ENCODE results near the gene PDE3A. TPM values are rescaled to one million over a fixed set of nuclear protein-coding genes. Genes with fewer than 3 reads are reported as not detected.

The PDE3A gene
- total RNA-seq, 3 donors from 2014 or later: 7.0 to 11.5 (median 9.4) TPM

DNA sequence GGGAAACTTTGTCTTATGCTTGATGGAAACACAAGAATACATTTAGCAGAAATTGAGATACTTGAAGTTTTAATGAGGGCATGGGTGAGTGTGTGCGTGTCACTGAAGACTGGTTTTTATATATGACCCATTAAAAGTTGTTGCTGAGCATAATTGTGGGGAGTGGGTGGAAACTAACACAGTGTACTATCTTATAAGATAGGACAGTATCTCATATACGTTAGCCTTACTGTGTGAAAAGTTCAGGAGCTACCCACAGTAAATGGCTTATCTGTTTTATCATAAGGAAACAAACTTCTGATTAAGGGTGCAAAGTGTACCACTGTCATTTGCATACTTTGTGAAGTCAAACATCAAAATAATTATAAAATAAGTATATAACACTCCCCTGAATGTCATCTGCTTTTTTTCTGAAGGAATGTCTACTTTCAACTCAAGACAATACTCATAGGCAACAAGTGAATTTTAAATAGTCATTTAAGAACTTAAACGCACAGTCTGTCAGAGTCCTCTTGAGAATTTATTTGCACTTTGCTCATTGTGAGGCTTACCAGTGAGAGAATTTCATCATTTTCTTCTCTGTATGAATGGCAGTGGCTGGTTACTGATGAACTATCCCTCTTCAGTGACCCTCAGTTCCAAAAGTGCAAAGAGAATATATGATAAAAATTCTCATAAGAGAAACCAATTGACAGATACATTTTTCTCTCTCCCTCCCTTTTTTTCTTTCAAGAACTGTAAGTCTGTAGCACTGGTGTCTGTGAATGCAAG is 4.2 kb downstream of the PDE3A start:
- Histone ChIP-seq H3K4me1 (no peaks in the 10 kb centered on the region), H3K27me3 (peaks cover 0 to 20% of the 10 kb centered on the region in 2 donors), H3K4me3 (no peak overlapping the region), H3K36me3 (no peaks in the 10 kb centered on the region), H3K9me3 (no peaks in the 10 kb centered on the region), H3K27ac (no peak overlapping the region)
- intact Hi-C loops (cut with DNase I; ENCODE audit: low total_unique reads): no loop called here
- no peak for DNase-seq (ENCODE audit: low spot score in 2 of 2)
- TF ChIP-seq, protein P1, sequence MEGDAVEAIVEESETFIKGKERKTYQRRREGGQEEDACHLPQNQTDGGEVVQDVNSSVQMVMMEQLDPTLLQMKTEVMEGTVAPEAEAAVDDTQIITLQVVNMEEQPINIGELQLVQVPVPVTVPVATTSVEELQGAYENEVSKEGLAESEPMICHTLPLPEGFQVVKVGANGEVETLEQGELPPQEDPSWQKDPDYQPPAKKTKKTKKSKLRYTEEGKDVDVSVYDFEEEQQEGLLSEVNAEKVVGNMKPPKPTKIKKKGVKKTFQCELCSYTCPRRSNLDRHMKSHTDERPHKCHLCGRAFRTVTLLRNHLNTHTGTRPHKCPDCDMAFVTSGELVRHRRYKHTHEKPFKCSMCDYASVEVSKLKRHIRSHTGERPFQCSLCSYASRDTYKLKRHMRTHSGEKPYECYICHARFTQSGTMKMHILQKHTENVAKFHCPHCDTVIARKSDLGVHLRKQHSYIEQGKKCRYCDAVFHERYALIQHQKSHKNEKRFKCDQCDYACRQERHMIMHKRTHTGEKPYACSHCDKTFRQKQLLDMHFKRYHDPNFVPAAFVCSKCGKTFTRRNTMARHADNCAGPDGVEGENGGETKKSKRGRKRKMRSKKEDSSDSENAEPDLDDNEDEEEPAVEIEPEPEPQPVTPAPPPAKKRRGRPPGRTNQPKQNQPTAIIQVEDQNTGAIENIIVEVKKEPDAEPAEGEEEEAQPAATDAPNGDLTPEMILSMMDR (IDR thresholded peaks at IDR 0.05): no peak
- TF ChIP-seq POLR2A (IDR thresholded peaks at IDR 0.05) (no peak), POLR2AphosphoS5 (IDR thresholded peaks at IDR 0.05) (no peak)

DNA sequence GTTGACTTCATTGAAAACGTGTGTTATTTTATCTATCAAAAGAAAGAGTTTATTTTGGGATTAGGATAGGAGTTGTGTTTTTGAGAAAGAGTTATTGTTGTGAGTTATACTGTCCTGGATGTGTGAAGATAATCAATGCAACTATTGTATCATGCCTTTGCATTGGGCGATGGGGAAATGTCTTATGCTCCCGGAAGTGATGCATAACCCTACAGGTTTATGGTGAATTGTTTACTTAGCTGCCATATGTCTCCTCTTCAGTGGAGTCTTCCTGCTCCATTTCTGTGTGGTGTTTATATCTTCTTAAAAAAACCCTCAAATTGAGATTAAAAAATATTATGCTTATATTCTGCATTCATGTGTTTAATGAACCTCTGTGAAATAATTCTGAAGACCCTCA is 6.5 kb downstream of the PDE3A start:
- intact Hi-C loops (cut with DNase I; ENCODE audit: low total_unique reads): no loop called here
- no peak for DNase-seq (ENCODE audit: low spot score in 2 of 2)
- no peaks in the 10 kb centered on the region for H3K9me3 ChIP-seq
- H3K36me3 ChIP-seq: no peaks in the 10 kb centered on the region
- TF ChIP-seq POLR2A (IDR thresholded peaks at IDR 0.05) (no peak), POLR2AphosphoS5 (IDR thresholded peaks at IDR 0.05) (no peak)
- TF ChIP-seq, protein P1 (IDR thresholded peaks at IDR 0.05): no peak
- H3K4me1 ChIP-seq: no peaks in the 10 kb centered on the region
- H3K27ac ChIP-seq: no peak overlapping the region
- no peak overlapping the region for H3K4me3 ChIP-seq
- peaks cover 0 to 20% of the 10 kb centered on the region in 2 donors for H3K27me3 ChIP-seq

DNA sequence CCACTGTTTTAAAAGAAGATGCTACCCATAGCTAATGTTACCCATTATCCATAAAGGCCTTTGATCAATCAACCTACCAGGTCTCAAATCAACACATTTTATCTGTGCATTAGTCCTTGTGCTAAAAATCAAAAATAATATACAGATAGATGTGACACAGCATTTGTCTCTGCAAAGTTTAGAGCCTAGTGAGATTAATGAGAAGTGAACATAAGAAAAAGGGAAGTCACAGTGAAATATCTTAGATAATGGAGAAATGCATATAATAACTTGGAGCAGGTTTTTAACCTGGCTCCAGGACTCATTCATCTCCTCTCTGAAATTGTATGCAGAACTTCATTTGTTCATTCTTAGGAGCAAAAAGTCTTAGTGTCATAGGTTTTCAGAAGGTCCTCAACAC is 7.2 kb downstream of the PDE3A start:
- Histone ChIP-seq H3K36me3 (no peaks in the 10 kb centered on the region), H3K4me1 (no peaks in the 10 kb centered on the region), H3K27me3 (peaks cover 0 to 18% of the 10 kb centered on the region in 2 donors), H3K4me3 (no peak overlapping the region), H3K27ac (no peak overlapping the region), H3K9me3 (no peaks in the 10 kb centered on the region)
- no peak for TF ChIP-seq POLR2AphosphoS5 (IDR thresholded peaks at IDR 0.05)
- TF ChIP-seq POLR2A (IDR thresholded peaks at IDR 0.05): no peak
- TF ChIP-seq, protein P1 (IDR thresholded peaks at IDR 0.05): no peak
- intact Hi-C loops (cut with DNase I; ENCODE audit: low total_unique reads): no loop called here
- no peak for DNase-seq (ENCODE audit: low spot score in 2 of 2)

DNA sequence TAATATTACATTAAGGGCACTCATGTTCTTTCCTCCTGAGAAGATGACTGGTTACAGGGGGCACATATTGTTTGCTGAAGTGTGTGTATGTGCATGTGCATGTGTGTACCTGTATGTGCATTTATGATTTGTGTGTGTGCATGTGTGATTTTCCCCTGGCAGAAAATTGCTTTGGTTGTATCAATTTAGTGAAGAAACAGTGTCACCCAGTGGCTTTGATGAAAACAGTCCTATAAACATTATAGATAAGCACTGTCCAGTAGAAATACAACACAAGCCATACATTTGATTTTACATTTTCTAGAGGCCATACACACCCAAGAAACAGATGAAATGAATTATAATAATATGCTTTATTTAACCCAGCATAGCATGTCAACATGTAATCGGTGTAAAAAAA is 8.6 kb downstream of the PDE3A start:
- TF ChIP-seq, protein P1 (IDR thresholded peaks at IDR 0.05): peak in 1 of 3 donors; percentile 23
- TF ChIP-seq POLR2A (IDR thresholded peaks at IDR 0.05): no peak
- no peak for TF ChIP-seq POLR2AphosphoS5 (IDR thresholded peaks at IDR 0.05)
- H3K27ac ChIP-seq: no peak overlapping the region
- intact Hi-C loops (cut with DNase I; ENCODE audit: low total_unique reads): no loop called here

DNA sequence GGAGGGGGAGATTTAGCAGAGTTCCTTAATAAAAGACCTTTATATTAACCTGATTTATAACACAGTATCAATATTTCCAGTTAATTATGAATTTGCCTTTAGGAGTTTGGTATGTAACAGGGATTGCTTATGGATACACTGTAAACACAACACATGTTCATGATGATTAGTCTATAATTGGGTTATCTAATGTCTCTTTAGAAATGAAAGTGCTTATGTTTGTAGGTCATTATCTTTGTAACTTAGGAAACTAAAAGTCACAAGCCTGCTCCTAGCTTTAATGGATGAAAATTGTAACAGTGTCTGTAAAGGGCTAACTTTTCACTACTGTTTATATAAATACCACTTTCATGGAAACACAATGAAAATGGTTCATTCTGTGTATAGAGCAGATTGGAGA is 9.4 kb downstream of the PDE3A start:
- Histone ChIP-seq H3K27me3 (peaks cover 0 to 5% of the 10 kb centered on the region in 2 donors), H3K4me1 (no peaks in the 10 kb centered on the region), H3K4me3 (no peak overlapping the region), H3K27ac (no peak overlapping the region), H3K9me3 (no peaks in the 10 kb centered on the region), H3K36me3 (no peaks in the 10 kb centered on the region)
- TF ChIP-seq, protein P1 (IDR thresholded peaks at IDR 0.05): no peak
- TF ChIP-seq POLR2A (IDR thresholded peaks at IDR 0.05): no peak
- TF ChIP-seq POLR2AphosphoS5 (IDR thresholded peaks at IDR 0.05): no peak
- intact Hi-C loops (cut with DNase I; ENCODE audit: low total_unique reads): no loop called here
- DNase-seq (ENCODE audit: low spot score in 2 of 2): no peak

More for the DNA sequence above, 8.6 kb downstream of the PDE3A start:
- no peaks in the 10 kb centered on the region for H3K4me1 ChIP-seq
- no peaks in the 10 kb centered on the region for H3K36me3 ChIP-seq
- no peak for DNase-seq (ENCODE audit: low spot score in 2 of 2)
- no peaks in the 10 kb centered on the region for H3K9me3 ChIP-seq
- peaks cover 0 to 9% of the 10 kb centered on the region in 2 donors for H3K27me3 ChIP-seq
- H3K4me3 ChIP-seq: no peak overlapping the region

Data from breast epithelium (tissue), 4 donors.